Measurements from ENCODE around the gene SLCO3A1. TPM values are rescaled to one million over a fixed set of nuclear protein-coding genes. Genes with fewer than 3 reads are reported as not detected.
A peak's percentile ranks its signal among the peaks of the same experiment; 100 is the strongest.

The SLCO3A1 gene
- total RNA-seq, 1 experiment from 2014 or later = 37.8 TPM

DNA sequence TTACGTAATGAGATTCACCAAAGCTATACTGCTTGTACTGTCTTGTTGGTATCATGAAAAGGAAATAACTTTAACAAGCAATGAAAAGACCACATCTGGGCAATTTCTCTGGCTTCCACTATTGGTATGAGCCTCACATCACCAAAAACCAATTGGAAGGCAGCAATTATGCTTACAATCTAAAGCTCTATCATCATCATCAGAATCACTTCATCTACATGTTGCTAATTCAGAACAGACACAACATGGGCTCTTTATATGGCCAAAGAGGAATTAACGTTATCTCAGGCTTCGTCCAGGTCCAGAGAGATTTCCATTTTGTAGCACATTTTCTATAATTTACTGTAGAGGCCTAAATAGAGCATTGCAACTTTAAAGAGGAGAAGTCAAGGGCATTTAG is 36.6 kb upstream of the SLCO3A1 start:
- Histone ChIP-seq H3K4me1 (replicated peaks; ENCODE audit: insufficient read depth) (no peaks in the 10 kb centered on the region), H3K9me3 (ENCODE audit: insufficient read depth, low read depth) (no peaks in the 10 kb centered on the region), H4K20me1 (ENCODE audit: insufficient read depth) (no peaks in the 10 kb centered on the region), H3K79me2 (ENCODE audit: low read depth) (no peaks in the 10 kb centered on the region), H3F3A (ENCODE audit: insufficient read depth, low read depth) (no peaks in the 10 kb centered on the region), H3K4me2 (no peak overlapping the region), H3K9me2 (ENCODE audit: insufficient read depth) (no peaks in the 10 kb centered on the region), H3K27ac (no peak overlapping the region), H2AFZ (no peak overlapping the region), H3K27me3 (ENCODE audit: insufficient read depth, low read depth) (no peaks in the 10 kb centered on the region), H3K36me3 (ENCODE audit: low read depth) (no peaks in the 10 kb centered on the region), H3K4me3 (no peak overlapping the region)
- BruUV-seq (replicated peaks) = no TSS peak
- ChIA-PET CTCF (no interaction called here), POLR2A (ENCODE audit: unreplicated experiment) (no interaction called here)
- TF ChIP-seq CTCF (conservative IDR thresholded peaks at IDR 0.05) = no peak
- no peak for TF ChIP-seq EZH2 (IDR thresholded peaks at IDR 0.05; ENCODE audit: low read depth)
- intact Hi-C loops (cut with micrococcal nuclease; ENCODE audit: unreplicated experiment) = no loop called here
- no peak for DNase-seq

DNA sequence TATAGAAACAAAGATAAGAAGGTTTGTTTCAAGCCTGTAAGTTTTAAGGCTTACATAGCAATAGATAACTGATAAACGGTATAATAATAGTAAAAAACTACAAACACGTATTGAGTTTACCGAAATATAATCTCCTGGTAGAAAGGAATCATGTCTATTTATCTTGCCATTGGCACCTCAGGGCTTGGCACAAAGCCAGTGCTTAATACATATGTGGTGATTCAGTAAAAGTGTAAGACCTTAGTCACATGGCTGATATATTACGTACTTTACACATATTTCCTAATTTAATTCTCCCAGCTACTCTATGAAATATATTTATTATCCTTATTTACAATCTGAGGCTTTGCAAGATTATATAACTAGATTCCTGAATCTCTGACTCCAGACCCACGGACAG is 32.0 kb upstream of the SLCO3A1 start:
- Histone ChIP-seq H3K9me3 (ENCODE audit: insufficient read depth, low read depth) (no peaks in the 10 kb centered on the region), H3K4me2 (no peak overlapping the region), H2AFZ (no peak overlapping the region), H3K9me2 (ENCODE audit: insufficient read depth) (no peaks in the 10 kb centered on the region), H3K4me1 (replicated peaks; ENCODE audit: insufficient read depth) (no peaks in the 10 kb centered on the region), H3K27me3 (ENCODE audit: insufficient read depth, low read depth) (no peaks in the 10 kb centered on the region), H4K20me1 (ENCODE audit: insufficient read depth) (no peaks in the 10 kb centered on the region), H3K4me3 (no peak overlapping the region), H3K36me3 (ENCODE audit: low read depth) (no peaks in the 10 kb centered on the region), H3K27ac (no peak overlapping the region), H3F3A (ENCODE audit: insufficient read depth, low read depth) (no peaks in the 10 kb centered on the region), H3K79me2 (ENCODE audit: low read depth) (no peaks in the 10 kb centered on the region)
- POLR2A ChIA-PET (ENCODE audit: unreplicated experiment) = no interaction called here
- BruUV-seq (replicated peaks) = no TSS peak
- peak in 1 of 2 experiments; percentile 38 for DNase-seq
- CTCF ChIA-PET = no interaction called here
- intact Hi-C loops (cut with micrococcal nuclease; ENCODE audit: unreplicated experiment) = no loop called here
- no peak for TF ChIP-seq CTCF (conservative IDR thresholded peaks at IDR 0.05)
- no peak for TF ChIP-seq EZH2 (IDR thresholded peaks at IDR 0.05; ENCODE audit: low read depth)

GRCh38 chr15:91824256-91824655 is 29.3 kb upstream of the SLCO3A1 start:
- H2AFZ ChIP-seq = no peak overlapping the region
- no peaks in the 10 kb centered on the region for H3K4me1 ChIP-seq (replicated peaks; ENCODE audit: insufficient read depth)
- TF ChIP-seq CTCF (conservative IDR thresholded peaks at IDR 0.05) = no peak
- TF ChIP-seq EZH2 (IDR thresholded peaks at IDR 0.05; ENCODE audit: low read depth) = no peak
- POLR2A ChIA-PET (ENCODE audit: unreplicated experiment) = no interaction called here
- intact Hi-C loops (cut with micrococcal nuclease; ENCODE audit: unreplicated experiment) = no loop called here
- H3K27me3 ChIP-seq (ENCODE audit: insufficient read depth, low read depth) = no peaks in the 10 kb centered on the region
- BruUV-seq (replicated peaks) = no TSS peak
- H3K36me3 ChIP-seq (ENCODE audit: low read depth) = no peaks in the 10 kb centered on the region
- H3F3A ChIP-seq (ENCODE audit: insufficient read depth, low read depth) = no peaks in the 10 kb centered on the region
- no peaks in the 10 kb centered on the region for H3K79me2 ChIP-seq (ENCODE audit: low read depth)
- H3K4me3 ChIP-seq = no peak overlapping the region
- H3K9me2 ChIP-seq (ENCODE audit: insufficient read depth) = no peaks in the 10 kb centered on the region
- no peaks in the 10 kb centered on the region for H4K20me1 ChIP-seq (ENCODE audit: insufficient read depth)
- CTCF ChIA-PET = no interaction called here
- DNase-seq = no peak
- no peaks in the 10 kb centered on the region for H3K9me3 ChIP-seq (ENCODE audit: insufficient read depth, low read depth)
- H3K4me2 ChIP-seq = no peak overlapping the region
- no peak overlapping the region for H3K27ac ChIP-seq

All from PC-9 (cell line).